ENCODE results near the gene VSX1. TPM values are rescaled to one million over a fixed set of nuclear protein-coding genes. Genes with fewer than 3 reads are reported as not detected.

Gene VSX1
- not detected for total RNA-seq

DNA sequence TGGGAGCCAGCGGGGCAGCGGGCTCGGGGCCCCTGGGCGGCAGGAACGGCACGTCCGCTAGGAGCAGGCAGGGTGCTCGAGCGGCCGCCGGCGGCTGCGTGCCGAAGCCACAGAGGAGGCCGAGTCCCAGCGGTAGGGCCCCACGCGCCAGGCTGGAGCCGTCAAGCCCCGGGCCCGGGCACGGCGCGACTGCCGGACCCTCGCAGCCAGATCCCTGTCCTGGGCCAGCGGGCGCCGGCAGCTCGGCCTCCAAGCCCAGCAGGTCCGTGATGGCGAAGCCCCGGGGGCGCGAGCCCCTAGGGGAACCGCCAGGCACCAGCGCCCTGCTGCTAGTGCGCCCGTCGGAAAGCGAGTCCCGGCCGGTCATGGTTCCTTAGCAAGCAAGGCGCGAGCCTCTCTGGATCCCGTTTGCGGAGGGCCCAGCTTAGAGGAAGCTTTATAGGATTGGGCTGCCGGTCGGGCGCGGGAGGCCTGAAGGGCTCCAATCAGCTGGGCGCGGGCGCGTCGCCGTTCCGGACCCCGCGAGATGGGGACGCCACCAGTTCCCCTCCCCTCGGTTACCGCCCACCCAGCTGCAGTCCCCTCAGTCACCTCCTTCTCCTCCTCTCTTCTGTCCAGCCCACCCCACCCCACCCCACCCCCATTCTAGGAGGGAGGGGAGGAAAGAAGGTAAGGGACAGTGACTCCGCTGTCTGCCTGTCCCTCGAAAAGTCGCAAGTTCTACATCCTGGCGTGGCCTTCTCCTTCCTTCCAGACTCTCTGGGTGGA, at the start of gene VSX1:
TSS of gene VSX1 (minus strand) at position 412 of the 768 bp plus-strand sequence. CDS start at position 367, 45 bp downstream.
- no peaks in the 10 kb centered on the region for H3K36me3 Mint-ChIP-seq
- no peak within 1 kb of the TSS for H3K4me3 Mint-ChIP-seq
- H3K27me3 Mint-ChIP-seq = peaks cover 91% of the 10 kb centered on the region
- H3K27ac Mint-ChIP-seq = no peak within 1 kb of the TSS
- peaks cover 17% of the 10 kb centered on the region for H3K4me1 Mint-ChIP-seq
- no peaks in the 10 kb centered on the region for H3K9me3 Mint-ChIP-seq
- DNase-seq = no peak

GRCh38 chr20:25129908-25130307, 48.0 kb upstream of the VSX1 start:
- Mint-ChIP-seq H3K36me3 (no peaks in the 10 kb centered on the region), H3K27ac (no peak overlapping the region), H3K4me1 (no peaks in the 10 kb centered on the region), H3K27me3 (no peaks in the 10 kb centered on the region), H3K9me3 (peaks cover 2% of the 10 kb centered on the region), H3K4me3 (no peak overlapping the region)
- DNase-seq = no peak

DNA sequence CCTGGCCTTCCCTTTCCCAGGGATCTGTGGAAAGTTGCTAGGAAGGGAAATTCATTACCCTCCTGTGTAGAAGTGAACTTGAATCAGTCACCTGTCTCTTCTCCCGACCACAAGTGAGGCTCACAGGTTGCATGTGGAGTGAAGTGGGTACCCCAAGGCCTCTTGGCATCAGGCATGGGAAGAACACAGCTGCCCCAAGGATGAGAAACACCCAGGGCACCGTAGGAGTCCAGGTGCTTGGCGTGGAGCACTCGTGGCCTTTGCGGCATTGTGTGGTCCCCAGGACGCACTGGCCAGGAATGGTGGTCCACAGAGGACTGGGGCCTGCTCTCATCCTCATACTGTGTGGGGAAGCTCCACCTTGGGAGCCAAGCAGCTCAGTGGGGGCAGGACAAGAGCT, 47.5 kb upstream of the VSX1 start:
- H3K27me3 Mint-ChIP-seq = no peaks in the 10 kb centered on the region
- no peak overlapping the region for H3K4me3 Mint-ChIP-seq
- no peaks in the 10 kb centered on the region for H3K4me1 Mint-ChIP-seq
- no peak overlapping the region for H3K27ac Mint-ChIP-seq
- DNase-seq = no peak
- H3K36me3 Mint-ChIP-seq = no peaks in the 10 kb centered on the region
- peaks cover 2% of the 10 kb centered on the region for H3K9me3 Mint-ChIP-seq

DNA sequence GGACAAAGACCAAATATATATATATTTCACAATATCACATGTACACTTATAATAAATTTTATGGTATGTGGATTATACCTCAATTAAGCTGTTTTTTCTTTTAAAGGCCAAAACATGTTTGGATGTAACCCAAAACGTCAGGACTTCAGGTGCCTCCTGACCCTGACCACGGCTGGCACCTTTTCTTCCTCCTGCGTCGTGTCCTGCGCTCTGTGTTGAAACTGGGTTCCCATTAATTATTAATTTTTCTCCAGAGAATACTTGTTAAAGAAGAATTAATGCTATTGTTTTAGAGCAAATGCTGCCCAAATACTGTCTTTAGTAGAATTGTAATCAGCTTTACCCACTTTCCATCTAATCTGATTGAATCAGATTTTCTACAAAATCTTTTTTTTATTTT, 46.7 kb upstream of the VSX1 start:
- Mint-ChIP-seq H3K27me3 (no peaks in the 10 kb centered on the region), H3K9me3 (peaks cover 2% of the 10 kb centered on the region), H3K27ac (no peak overlapping the region), H3K4me3 (no peak overlapping the region), H3K4me1 (no peaks in the 10 kb centered on the region), H3K36me3 (no peaks in the 10 kb centered on the region)
- DNase-seq = no peak

- H3K4me3 Mint-ChIP-seq = no peak overlapping the region
- no peaks in the 10 kb centered on the region for H3K4me1 Mint-ChIP-seq
- peaks cover 2% of the 10 kb centered on the region for H3K9me3 Mint-ChIP-seq
- no peak overlapping the region for H3K27ac Mint-ChIP-seq
- no peak for DNase-seq
- H3K36me3 Mint-ChIP-seq = no peaks in the 10 kb centered on the region
- H3K27me3 Mint-ChIP-seq = no peaks in the 10 kb centered on the region
These were observed 46.0 kb upstream of the VSX1 start for GRCh38 chr20:25127761-25128537.

DNA sequence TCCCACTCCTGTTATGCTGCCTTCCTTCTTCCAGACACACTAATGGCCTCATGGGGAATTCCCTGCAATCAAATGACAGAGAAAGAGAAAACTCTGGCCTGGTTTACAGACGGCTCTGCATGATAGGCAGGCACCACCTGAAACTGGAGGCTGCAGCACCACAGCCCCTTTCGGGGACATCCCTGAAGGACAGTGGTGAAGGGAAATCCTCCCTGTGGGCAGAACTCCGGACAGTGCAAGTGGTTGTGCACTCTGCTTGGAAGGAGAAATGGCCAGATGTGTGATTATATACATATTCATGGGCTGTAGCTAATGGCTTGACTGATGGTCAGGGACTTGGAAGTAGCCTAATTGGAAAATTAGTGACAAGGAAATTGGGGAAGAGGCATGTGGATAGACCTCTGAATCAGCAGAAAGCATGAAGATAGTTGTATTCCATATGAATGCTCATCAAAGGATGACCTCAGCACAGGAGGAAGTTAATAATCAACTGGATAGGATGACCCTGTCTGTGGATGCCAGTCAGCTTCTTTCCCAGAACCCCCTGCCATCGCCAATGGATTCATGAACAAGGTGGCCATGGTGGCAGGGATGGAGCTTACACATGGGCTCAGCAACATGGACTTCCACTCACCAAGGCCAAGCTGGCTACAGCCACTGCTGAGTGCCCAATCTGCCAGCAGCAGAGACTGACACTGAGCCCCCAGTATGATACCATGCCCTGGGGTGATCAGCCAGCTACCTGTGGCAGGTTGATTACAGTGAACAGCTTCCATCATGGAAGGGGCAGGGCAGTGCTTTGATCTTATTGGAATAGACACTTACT, 44.5 kb upstream of the VSX1 start:
- Mint-ChIP-seq H3K36me3 (no peaks in the 10 kb centered on the region), H3K9me3 (peaks cover 2% of the 10 kb centered on the region), H3K4me3 (no peak overlapping the region), H3K27me3 (no peaks in the 10 kb centered on the region), H3K27ac (no peak overlapping the region), H3K4me1 (no peaks in the 10 kb centered on the region)
- no peak for DNase-seq

GRCh38 chr20:25125636-25126035, 43.7 kb upstream of the VSX1 start:
- Mint-ChIP-seq H3K36me3 (no peaks in the 10 kb centered on the region), H3K9me3 (peaks cover 2% of the 10 kb centered on the region), H3K4me3 (no peak overlapping the region), H3K4me1 (no peaks in the 10 kb centered on the region), H3K27me3 (no peaks in the 10 kb centered on the region), H3K27ac (no peak overlapping the region)
- no peak for DNase-seq

DNA sequence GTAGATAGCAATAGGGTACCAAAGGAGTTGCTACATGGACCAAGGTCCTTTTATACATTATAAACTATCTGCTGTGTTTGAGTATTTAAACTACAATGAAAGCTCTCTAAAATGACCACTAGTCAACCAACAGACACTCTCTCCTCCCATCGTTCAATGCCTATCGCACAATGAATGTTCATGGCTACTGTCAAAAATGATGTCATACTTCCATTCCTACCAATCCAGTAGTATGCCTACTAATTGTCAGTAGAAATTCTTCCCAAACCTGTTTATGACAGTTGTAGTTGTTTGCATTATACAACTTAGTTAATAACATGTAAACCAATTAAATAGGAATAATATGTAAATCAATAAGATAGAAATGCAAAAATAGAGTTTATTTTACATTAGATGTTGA, 39.0 kb upstream of the VSX1 start:
- Mint-ChIP-seq H3K27ac (no peak overlapping the region), H3K27me3 (no peaks in the 10 kb centered on the region)

DNA sequence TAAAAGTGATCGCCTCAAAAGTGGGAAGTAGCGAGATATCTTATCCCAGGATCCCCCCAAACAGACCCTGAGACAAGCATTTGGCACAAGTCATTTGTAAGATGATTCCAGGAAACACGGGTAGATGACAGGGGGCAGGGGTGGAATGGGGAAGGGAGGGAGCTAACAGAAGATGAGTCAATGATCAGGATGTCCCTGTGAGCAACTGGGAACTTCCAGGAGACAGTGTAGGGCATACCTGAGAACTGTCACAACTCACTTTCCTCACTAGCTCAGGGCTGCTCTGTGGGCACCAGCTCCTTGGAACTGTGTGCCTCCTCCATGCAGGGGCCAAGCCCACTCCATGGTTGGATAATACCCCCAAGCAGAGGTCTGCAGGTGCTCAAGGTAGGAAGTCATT, 38.5 kb upstream of the VSX1 start:
- H3K36me3 Mint-ChIP-seq = no peaks in the 10 kb centered on the region
- H3K27ac Mint-ChIP-seq = no peak overlapping the region
- H3K4me3 Mint-ChIP-seq = no peak overlapping the region
- H3K4me1 Mint-ChIP-seq = no peaks in the 10 kb centered on the region
- no peaks in the 10 kb centered on the region for H3K9me3 Mint-ChIP-seq
- no peak for DNase-seq
- H3K27me3 Mint-ChIP-seq = no peaks in the 10 kb centered on the region

More for the DNA sequence above, 39.0 kb upstream of the VSX1 start:
- Mint-ChIP-seq H3K4me3 (no peak overlapping the region), H3K4me1 (no peaks in the 10 kb centered on the region), H3K36me3 (no peaks in the 10 kb centered on the region), H3K9me3 (no peaks in the 10 kb centered on the region)
- DNase-seq = no peak

DNA sequence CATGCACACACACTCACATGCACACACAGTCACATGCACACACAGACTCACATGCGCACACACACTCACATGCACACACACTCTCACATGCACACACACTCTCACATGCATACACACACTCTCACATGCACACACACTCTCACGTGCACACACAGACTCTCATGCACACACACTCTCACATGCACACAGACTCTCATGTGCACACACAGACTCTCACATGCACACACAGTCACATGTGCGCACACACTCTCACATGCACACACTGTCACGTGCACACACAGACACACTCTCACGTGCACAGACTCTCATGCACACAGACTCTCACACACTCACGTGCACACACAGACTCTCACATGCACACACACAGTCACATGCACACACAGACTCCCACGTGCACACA, 36.6 kb upstream of the VSX1 start:
- Mint-ChIP-seq H3K4me1 (no peaks in the 10 kb centered on the region), H3K36me3 (no peaks in the 10 kb centered on the region), H3K4me3 (no peak overlapping the region), H3K9me3 (no peaks in the 10 kb centered on the region), H3K27me3 (no peaks in the 10 kb centered on the region), H3K27ac (no peak overlapping the region)
- DNase-seq = no peak

DNA sequence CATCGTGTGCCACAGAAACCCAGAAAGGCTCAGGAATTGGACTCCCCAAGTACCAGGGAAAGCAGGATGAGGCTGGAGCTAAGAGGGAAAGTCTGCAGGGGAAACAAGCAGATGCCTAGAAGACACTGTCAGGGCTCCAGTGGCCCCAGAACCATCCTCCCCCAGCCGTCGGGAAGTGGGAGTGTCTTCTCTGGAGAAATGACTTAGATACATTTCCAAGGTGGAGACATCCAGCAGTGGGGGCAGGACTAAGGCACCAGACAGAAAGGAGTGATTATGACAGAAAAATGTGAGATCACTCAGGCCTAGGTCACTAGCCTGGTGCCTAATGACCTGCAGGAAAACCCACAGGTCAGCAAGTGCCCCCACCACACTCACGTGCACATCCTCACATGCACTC, 36.0 kb upstream of the VSX1 start:
- Mint-ChIP-seq H3K9me3 (no peaks in the 10 kb centered on the region), H3K27ac (no peak overlapping the region), H3K36me3 (no peaks in the 10 kb centered on the region), H3K4me3 (no peak overlapping the region), H3K27me3 (no peaks in the 10 kb centered on the region), H3K4me1 (no peaks in the 10 kb centered on the region)
- no peak for DNase-seq

DNA sequence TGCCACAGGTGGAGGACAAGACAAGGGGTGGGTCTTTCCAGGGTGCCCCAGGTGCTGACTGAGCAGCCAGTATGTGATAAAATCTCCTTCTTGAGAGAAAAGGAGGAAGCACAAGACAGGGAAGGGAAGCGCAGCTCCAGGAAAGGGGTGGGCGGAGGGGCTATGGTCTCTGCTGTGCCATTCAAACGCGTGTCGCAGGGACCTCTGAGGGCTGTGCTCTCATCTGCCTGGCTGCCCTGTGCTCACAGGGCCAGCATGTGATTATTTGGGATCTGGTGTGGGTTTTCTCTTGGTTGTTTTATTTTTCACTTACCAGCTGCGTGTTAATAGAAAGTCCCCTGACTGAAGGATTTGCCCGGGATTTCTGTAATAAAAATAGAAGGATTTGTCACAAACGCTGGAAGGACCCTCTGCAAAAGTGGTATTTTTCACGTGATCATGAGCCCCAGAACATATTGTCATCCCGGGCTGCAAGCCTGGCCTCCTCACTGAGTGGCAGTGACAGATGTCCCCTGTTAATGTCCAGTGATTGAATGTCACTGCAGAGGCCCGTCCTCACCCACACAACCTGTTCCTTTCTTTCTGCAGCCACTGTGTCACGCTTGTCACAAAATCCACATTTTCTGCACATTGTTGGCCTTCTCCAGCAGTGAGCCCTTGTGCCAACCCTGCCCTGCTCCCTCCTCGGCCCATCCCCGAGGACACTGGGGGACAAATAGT, 35.0 kb upstream of the VSX1 start:
- H3K4me1 Mint-ChIP-seq = no peaks in the 10 kb centered on the region

DNA sequence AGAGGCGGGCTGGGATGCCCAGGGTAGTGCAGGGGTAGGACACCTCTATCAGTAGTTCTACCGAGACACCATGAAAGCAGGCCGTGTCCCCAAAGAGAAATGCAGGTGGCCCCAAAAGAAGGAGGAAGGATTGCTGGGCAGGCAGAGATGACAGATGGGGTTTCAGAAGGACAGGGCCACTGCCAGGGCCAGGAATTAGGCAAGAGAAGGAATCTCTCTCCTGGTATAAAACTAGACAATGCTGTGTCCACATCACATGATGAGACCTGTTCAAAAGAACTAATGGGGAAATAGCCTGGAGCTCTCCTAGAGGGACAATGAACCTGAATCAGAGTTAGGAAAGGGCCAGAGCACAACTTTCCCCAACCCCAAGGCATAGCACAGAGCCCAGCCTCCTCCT, 21.6 kb upstream of the VSX1 start:
- no peak overlapping the region for H3K27ac Mint-ChIP-seq
- no peak overlapping the region for H3K4me3 Mint-ChIP-seq
- H3K4me1 Mint-ChIP-seq = peaks cover 13% of the 10 kb centered on the region
- DNase-seq = no peak
- no peaks in the 10 kb centered on the region for H3K36me3 Mint-ChIP-seq
- H3K9me3 Mint-ChIP-seq = no peaks in the 10 kb centered on the region
- peaks cover 16% of the 10 kb centered on the region for H3K27me3 Mint-ChIP-seq

More for the DNA sequence above, 35.0 kb upstream of the VSX1 start:
- no peak overlapping the region for H3K27ac Mint-ChIP-seq
- H3K4me3 Mint-ChIP-seq = no peak overlapping the region
- DNase-seq = no peak
- no peaks in the 10 kb centered on the region for H3K27me3 Mint-ChIP-seq
- H3K36me3 Mint-ChIP-seq = no peaks in the 10 kb centered on the region
- H3K9me3 Mint-ChIP-seq = no peaks in the 10 kb centered on the region

DNA sequence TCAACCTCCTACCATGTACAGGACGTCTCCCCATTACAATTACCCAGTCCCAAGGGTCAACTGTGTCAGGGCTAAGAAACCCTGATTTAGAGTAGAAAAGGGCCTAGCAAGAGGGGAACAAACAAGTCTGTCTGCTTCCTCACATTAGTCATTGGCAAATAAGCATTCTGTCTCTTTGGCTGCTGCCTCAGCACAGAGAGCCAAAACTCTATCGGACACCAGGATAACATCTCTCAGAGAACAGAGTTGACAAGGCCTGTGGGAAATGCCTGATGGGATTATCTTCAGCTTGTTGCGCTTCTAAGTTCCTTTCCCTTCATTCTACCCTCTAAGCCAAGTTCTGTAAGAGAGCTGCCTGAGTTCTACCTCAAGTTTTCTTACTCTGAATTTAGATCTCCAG, 19.0 kb upstream of the VSX1 start:
- Mint-ChIP-seq H3K4me1 (peaks cover 12% of the 10 kb centered on the region), H3K27me3 (peaks cover 4% of the 10 kb centered on the region), H3K9me3 (no peaks in the 10 kb centered on the region), H3K4me3 (no peak overlapping the region), H3K27ac (no peak overlapping the region), H3K36me3 (no peaks in the 10 kb centered on the region)
- no peak for DNase-seq
